H1 (cell line): ENCODE data around the gene DHRS2. TPM values are rescaled to one million over a fixed set of nuclear protein-coding genes. Genes with fewer than 3 reads are reported as not detected.

Source experiments
- HDAC6 ChIP-seq: IDR thresholded peaks from one replicate; pipeline ENCODE4 v1.7.1; 2012; ENCODE audit warnings: low read depth, mild to moderate bottlenecking, inconsistent platforms, low read length, moderate library complexity
- KDM5A ChIP-seq: fragments of 200-600 bp; IDR thresholded peaks from 2 replicates; pipeline ENCODE4 v1.7.1; 2012; ENCODE audit warnings: mild to moderate bottlenecking, low read length, inconsistent platforms, mixed read lengths
- RFX5 ChIP-seq: IDR thresholded peaks from 2 replicates; pipeline ENCODE4 v1.6.1; 2011; ENCODE audit warnings: low read depth, low read length, improper control_type of control experiment, borderline replicate concordance
- RXRA ChIP-seq: IDR thresholded peaks from 2 replicates; pipeline ENCODE4 v1.6.1; 2011; ENCODE audit warnings: low read depth, mild to moderate bottlenecking, low read length, moderate library complexity; ENCODE audit not compliant: insufficient read depth
- SP1 ChIP-seq: IDR thresholded peaks from 2 replicates; pipeline ENCODE4 v1.6.1; 2011; ENCODE audit warnings: low read depth, low read length
- polyA plus RNA-seq, 7 experiments: library from polyadenylated mRNA; depleted of rRNA in 3 of 7; stranded (reverse) in 5 of 7; unstranded in 2 of 7; fragments of >200 nt in 5 of 7; fragments of 200-250 nt in 2 of 7; gene quantifications; 1 replicate in 5 of 7; 2 replicates in 1 of 7; 4 replicates in 1 of 7; pipeline versions ENCODE4 v1.2.1 to v1.2.3, GENCODE V29; 2011 to 2013; ENCODE audit warnings: missing spikeins in 2 of 7, mixed read lengths in 2 of 7
- total RNA-seq: library from RNA; stranded (reverse); fragmentation: NEBNext Ultra II Directional; extraction: Animal tissue kit (Norgen Biotek cat#: 25700); gene quantifications from 2 replicates; pipeline ENCODE4 v1.2.1, GENCODE V29; 2021

Gene DHRS2
- total and polyA plus RNA-seq, 2 of the 8 experiments (the other 6 are each of a cell fraction or from before 2014, with no cell fraction given) = 1.1 to 3.5 TPM

GRCh38 chr14:23641915-23642588 is 5.9 kb downstream of the DHRS2 start (continued):
- TF ChIP-seq RXRA = no peak
- no peak for TF ChIP-seq KDM5A
- no peak for TF ChIP-seq RFX5
- TF ChIP-seq SP1 = no peak
- TF ChIP-seq HDAC6 = no peak
